ENCODE data around the gene NHERF2. TPM values are rescaled to one million over a fixed set of nuclear protein-coding genes. Genes with fewer than 3 reads are reported as not detected.

Gene NHERF2
- total RNA-seq, 1 experiment from 2014 or later, result 104 TPM

DNA sequence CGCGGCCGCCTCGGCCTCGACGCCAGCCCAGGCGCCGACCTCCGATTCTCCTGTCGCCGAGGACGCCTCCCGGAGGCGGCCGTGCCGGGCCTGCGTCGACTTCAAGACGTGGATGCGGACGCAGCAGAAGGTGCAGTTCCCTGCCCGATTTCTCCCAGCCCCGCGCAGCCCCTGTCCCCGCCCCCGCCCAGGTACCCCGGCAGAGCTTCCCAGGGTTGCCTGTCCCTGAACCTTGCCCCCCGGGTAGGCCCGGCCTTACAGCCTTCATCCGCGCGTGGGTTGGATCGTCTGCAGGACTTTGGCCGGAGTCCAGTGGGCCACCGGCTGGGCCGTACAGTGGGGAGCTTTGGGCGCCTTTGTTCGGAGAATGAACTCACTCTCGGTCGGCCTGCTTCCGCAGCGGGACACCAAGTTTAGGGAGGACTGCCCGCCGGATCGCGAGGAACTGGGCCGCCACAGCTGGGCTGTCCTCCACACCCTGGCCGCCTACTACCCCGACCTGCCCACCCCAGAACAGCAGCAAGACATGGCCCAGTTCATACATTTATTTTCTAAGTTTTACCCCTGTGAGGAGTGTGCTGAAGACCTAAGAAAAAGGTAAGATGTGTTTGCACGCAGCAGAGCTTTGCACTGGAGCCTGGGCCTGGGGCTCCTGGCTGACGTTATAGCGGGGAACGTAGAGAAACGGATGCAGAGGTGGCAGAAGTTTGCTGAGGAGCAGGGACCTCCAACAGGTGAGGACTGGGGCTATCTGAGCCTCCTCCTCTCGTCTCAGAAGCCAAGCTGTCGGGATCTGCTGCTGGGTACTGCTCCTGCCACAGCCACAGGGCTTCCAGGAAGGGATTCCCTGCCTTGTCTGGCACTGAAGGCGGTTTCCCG lies 42.1 kb upstream of the NHERF2 start:
- POLR2A ChIA-PET (ENCODE audit: unreplicated experiment), result interaction anchor here (0.5 to 0.7 kb wide), 5 partner anchors 20 to 171 kb away, joined by 3 to 5 read pairs (median 3); partner anchors contain the start of genes RPS2 and TRAF7
- peak overlapping the region; percentile 93 for H3K4me2 ChIP-seq
- intact Hi-C loops (cut with micrococcal nuclease; ENCODE audit: unreplicated experiment), result loop anchor here (2.0 to 5.0 kb wide), 3 partner anchors 24 to 158 kb away; partner anchors contain the start of genes NTHL1, TSC2 and ZNF598
- no peaks in the 10 kb centered on the region; the same call in 1 of the 2 replicates for H3K36me3 ChIP-seq (ENCODE audit: low read depth)
- CTCF ChIA-PET, result no interaction called here
- no peak for DNase-seq
- TSS peak; percentile 15 for BruUV-seq (replicated peaks)
- no peaks in the 10 kb centered on the region for H3K27me3 ChIP-seq (ENCODE audit: insufficient read depth, low read depth)
- H3F3A ChIP-seq (ENCODE audit: insufficient read depth, low read depth), result peaks cover 69% of the 10 kb centered on the region
- no peak for TF ChIP-seq EZH2 (IDR thresholded peaks at IDR 0.05; ENCODE audit: low read depth)
- TF ChIP-seq, protein P1, sequence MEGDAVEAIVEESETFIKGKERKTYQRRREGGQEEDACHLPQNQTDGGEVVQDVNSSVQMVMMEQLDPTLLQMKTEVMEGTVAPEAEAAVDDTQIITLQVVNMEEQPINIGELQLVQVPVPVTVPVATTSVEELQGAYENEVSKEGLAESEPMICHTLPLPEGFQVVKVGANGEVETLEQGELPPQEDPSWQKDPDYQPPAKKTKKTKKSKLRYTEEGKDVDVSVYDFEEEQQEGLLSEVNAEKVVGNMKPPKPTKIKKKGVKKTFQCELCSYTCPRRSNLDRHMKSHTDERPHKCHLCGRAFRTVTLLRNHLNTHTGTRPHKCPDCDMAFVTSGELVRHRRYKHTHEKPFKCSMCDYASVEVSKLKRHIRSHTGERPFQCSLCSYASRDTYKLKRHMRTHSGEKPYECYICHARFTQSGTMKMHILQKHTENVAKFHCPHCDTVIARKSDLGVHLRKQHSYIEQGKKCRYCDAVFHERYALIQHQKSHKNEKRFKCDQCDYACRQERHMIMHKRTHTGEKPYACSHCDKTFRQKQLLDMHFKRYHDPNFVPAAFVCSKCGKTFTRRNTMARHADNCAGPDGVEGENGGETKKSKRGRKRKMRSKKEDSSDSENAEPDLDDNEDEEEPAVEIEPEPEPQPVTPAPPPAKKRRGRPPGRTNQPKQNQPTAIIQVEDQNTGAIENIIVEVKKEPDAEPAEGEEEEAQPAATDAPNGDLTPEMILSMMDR (conservative IDR thresholded peaks at IDR 0.05), result no peak
- H4K20me1 ChIP-seq (ENCODE audit: insufficient read depth), result no peaks in the 10 kb centered on the region
- H3K4me1 ChIP-seq (replicated peaks; ENCODE audit: insufficient read depth), result peaks cover 62% of the 10 kb centered on the region
- H3K27ac ChIP-seq, result no peak overlapping the region
- peaks cover 17% of the 10 kb centered on the region for H3K79me2 ChIP-seq (ENCODE audit: low read depth)
- H2AFZ ChIP-seq, result peak overlapping the region; percentile 83
- no peaks in the 10 kb centered on the region for H3K9me3 ChIP-seq (ENCODE audit: insufficient read depth, low read depth)
- H3K4me3 ChIP-seq, result peak overlapping the region; percentile 93
- H3K9me2 ChIP-seq (ENCODE audit: insufficient read depth), result no peaks in the 10 kb centered on the region

GRCh38 chr16:1985466-1986150 lies 41.1 kb upstream of the NHERF2 start:
- no peak for TF ChIP-seq EZH2 (IDR thresholded peaks at IDR 0.05; ENCODE audit: low read depth)
- TF ChIP-seq, protein P1 (conservative IDR thresholded peaks at IDR 0.05), result no peak
- no TSS peak for BruUV-seq (replicated peaks)
- DNase-seq, result peak in 1 of 2 experiments; percentile 66

GRCh38 chr16:1987198-1987597 lies 39.5 kb upstream of the NHERF2 start:
- TF ChIP-seq, protein P1 (conservative IDR thresholded peaks at IDR 0.05), result no peak
- TF ChIP-seq EZH2 (IDR thresholded peaks at IDR 0.05; ENCODE audit: low read depth), result no peak
- ChIA-PET POLR2A (ENCODE audit: unreplicated experiment) (no interaction called here), CTCF (no interaction called here)
- H3K4me3 ChIP-seq, result no peak overlapping the region
- no peak for DNase-seq
- H3K36me3 ChIP-seq (ENCODE audit: low read depth), result no peaks in the 10 kb centered on the region; the same call in 1 of the 2 replicates
- no peaks in the 10 kb centered on the region for H3K9me2 ChIP-seq (ENCODE audit: insufficient read depth)
- H3K79me2 ChIP-seq (ENCODE audit: low read depth), result peaks cover 17% of the 10 kb centered on the region
- no peaks in the 10 kb centered on the region for H3K9me3 ChIP-seq (ENCODE audit: insufficient read depth, low read depth)
- no peaks in the 10 kb centered on the region for H4K20me1 ChIP-seq (ENCODE audit: insufficient read depth)
- intact Hi-C loops (cut with micrococcal nuclease; ENCODE audit: unreplicated experiment), result no loop called here
- no peaks in the 10 kb centered on the region for H3K27me3 ChIP-seq (ENCODE audit: insufficient read depth, low read depth)
- H3K27ac ChIP-seq, result no peak overlapping the region
- H3F3A ChIP-seq (ENCODE audit: insufficient read depth, low read depth), result peaks cover 57% of the 10 kb centered on the region
- BruUV-seq (replicated peaks), result no TSS peak
- H3K4me2 ChIP-seq, result no peak overlapping the region
- peaks cover 40% of the 10 kb centered on the region for H3K4me1 ChIP-seq (replicated peaks; ENCODE audit: insufficient read depth)
- no peak overlapping the region for H2AFZ ChIP-seq

More at GRCh38 chr16:1985466-1986150, 41.1 kb upstream of the NHERF2 start:
- intact Hi-C loops (cut with micrococcal nuclease; ENCODE audit: unreplicated experiment), result loop anchor here (2.0 kb wide), 1 partner anchor 23 kb away; the partner anchor contains the start of gene ZNF598
- H3K36me3 ChIP-seq (ENCODE audit: low read depth), result no peaks in the 10 kb centered on the region; the same call in 1 of the 2 replicates
- no peaks in the 10 kb centered on the region for H3K27me3 ChIP-seq (ENCODE audit: insufficient read depth, low read depth)
- no peak overlapping the region for H3K27ac ChIP-seq
- peaks cover 67% of the 10 kb centered on the region for H3F3A ChIP-seq (ENCODE audit: insufficient read depth, low read depth)
- H3K9me2 ChIP-seq (ENCODE audit: insufficient read depth), result no peaks in the 10 kb centered on the region
- CTCF ChIA-PET, result no interaction called here
- H3K4me2 ChIP-seq, result peak overlapping the region; percentile 93
- H4K20me1 ChIP-seq (ENCODE audit: insufficient read depth), result no peaks in the 10 kb centered on the region
- H3K79me2 ChIP-seq (ENCODE audit: low read depth), result peaks cover 17% of the 10 kb centered on the region
- H3K9me3 ChIP-seq (ENCODE audit: insufficient read depth, low read depth), result no peaks in the 10 kb centered on the region
- POLR2A ChIA-PET (ENCODE audit: unreplicated experiment), result no interaction called here
- peaks cover 56% of the 10 kb centered on the region for H3K4me1 ChIP-seq (replicated peaks; ENCODE audit: insufficient read depth)
- no peak overlapping the region for H2AFZ ChIP-seq
- H3K4me3 ChIP-seq, result peak overlapping the region; percentile 93

All from PC-9 (cell line).